H1 (cell line): ENCODE results near the gene CIC. TPM values are rescaled to one million over a fixed set of nuclear protein-coding genes. Genes with fewer than 3 reads are reported as not detected.
"Not testable (repeated sequence)": the region's sequence is repeated elsewhere in the genome, so short reads cannot be mapped to it uniquely, and the experiment has no call there.

Experiments
- CTCF ChIA-PET: fragments of 300-600 bp; sonication (Branson Sonifier 250); formaldehyde crosslinking; loops from one replicate; lab custom pipeline; 2021; ENCODE audit not compliant: partially characterized antibody; lab: Charles Lee
- POLR2A ChIA-PET: fragments of 300-600 bp; sonication (Branson Sonifier 250); formaldehyde crosslinking; loops from one replicate; lab custom pipeline; 2021; ENCODE audit warnings: inconsistent platforms; ENCODE audit not compliant: partially characterized antibody; lab: Charles Lee
- DNase-seq, 2 experiments: peaks; one replicate each; pipeline versions ENCODE4 v3.0.0 to v3.0.0-alpha.2; 2010 to 2022; ENCODE audit warnings: low spot score in 2 of 2, low read depth in 1 of 2, mixed read lengths in 1 of 2
- FAIRE-seq: peaks from 2 replicates; lab custom pipeline; 2011; peaks lifted over from hg19 to GRCh38; lab: Jason Lieb, UNC
- H2AFZ ChIP-seq: 2 replicates; pipeline ENCODE4 v1.8.1; 2012; ENCODE audit warnings: low read length, inconsistent platforms
- H2AK5ac ChIP-seq: 2 replicates; pipeline ENCODE4 v1.6.1; 2013; ENCODE audit warnings: low read depth, low read length
- H2BK120ac ChIP-seq: replicated peaks from 2 replicates; pipeline ENCODE3; 2013; ENCODE audit warnings: low read depth, low read length, inconsistent platforms
- H2BK12ac ChIP-seq: 2 replicates; pipeline ENCODE4 v1.6.1; 2013; ENCODE audit warnings: low read depth, low read length
- H2BK15ac ChIP-seq: 2 replicates; pipeline ENCODE4 v1.6.1; 2013; ENCODE audit warnings: low read length
- H2BK20ac ChIP-seq: 2 replicates; pipeline ENCODE4 v1.6.1; 2013; ENCODE audit warnings: low read length
- H2BK5ac ChIP-seq: 2 replicates; pipeline ENCODE4 v1.6.1; 2013; ENCODE audit warnings: low read depth, low read length
- H3K14ac ChIP-seq: 2 replicates; pipeline ENCODE4 v1.6.1; 2013; ENCODE audit warnings: inconsistent platforms; ENCODE audit not compliant: insufficient read length
- H3K18ac ChIP-seq: 2 replicates; pipeline ENCODE4 v1.6.1; 2013; ENCODE audit warnings: low read length; ENCODE audit errors: extremely low read depth
- H3K23ac ChIP-seq: 2 replicates; pipeline ENCODE4 v1.6.1; 2013; ENCODE audit warnings: inconsistent platforms; ENCODE audit not compliant: insufficient read length
- H3K23me2 ChIP-seq: 2 replicates; pipeline ENCODE4 v1.6.1; 2013; ENCODE audit warnings: low read depth, low read length
- H3K27ac ChIP-seq: 2 replicates; pipeline ENCODE4 v1.6.1; 2011; ENCODE audit warnings: low read depth, low read length, inconsistent platforms
- H3K27me3 ChIP-seq, 4 experiments: replicated peaks in 1 of 4; 1 replicate in 1 of 4; 2 replicates in 3 of 4; pipeline versions ENCODE4 v1.6.1 to v1.8.1; 2011 to 2013; ENCODE audit warnings: low read length in 3 of 4, mild to moderate bottlenecking in 3 of 4, inconsistent platforms in 2 of 4, mixed read lengths in 2 of 4, moderate library complexity in 1 of 4; ENCODE audit not compliant: control insufficient read depth in 3 of 4, insufficient read depth in 3 of 4; ENCODE audit errors: extremely low read depth in 1 of 4
- H3K36me3 ChIP-seq, 4 experiments: 2 replicates each; pipeline versions ENCODE4 v1.6.1 to v1.8.1; 2011 to 2013; ENCODE audit warnings: mild to moderate bottlenecking in 4 of 4, low read length in 3 of 4, moderate library complexity in 2 of 4, control low read depth in 1 of 4, inconsistent platforms in 1 of 4; ENCODE audit not compliant: insufficient read depth in 4 of 4, control insufficient read depth in 2 of 4
- H3K4ac ChIP-seq: replicated peaks from 2 replicates; pipeline ENCODE3; 2013; ENCODE audit warnings: low read length, low read depth, mixed read lengths, inconsistent platforms; ENCODE audit not compliant: insufficient read length
- H3K4me1 ChIP-seq, 4 experiments: replicated peaks in 1 of 4; 1 replicate in 1 of 4; 2 replicates in 3 of 4; pipeline versions ENCODE4 v1.6.1 to v1.8.1; 2011 to 2013; ENCODE audit warnings: low read length in 3 of 4, inconsistent platforms in 2 of 4, mixed read lengths in 1 of 4; ENCODE audit not compliant: insufficient read depth in 4 of 4, control insufficient read depth in 3 of 4
- H3K4me2 ChIP-seq, 2 experiments: 2 replicates each; pipeline versions ENCODE4 v1.6.1 to v1.8.1; 2011 to 2013; ENCODE audit warnings: low read depth in 2 of 2, low read length in 2 of 2, control low read depth in 1 of 2, inconsistent platforms in 1 of 2, mild to moderate bottlenecking in 1 of 2; ENCODE audit not compliant: insufficient read depth in 1 of 2
- H3K4me3 ChIP-seq, 4 experiments: fragments of 200-600, 300-600 bp in 1 of 4; sonication (generic), shearing (Covaris generic), sonication (Bioruptor Twin) in 1 of 4; 2 replicates each; pipeline versions ENCODE4 v1.5.1 to v1.8.1; 2011 to 2016; ENCODE audit warnings: low read length in 4 of 4, low read depth in 3 of 4, control low read depth in 2 of 4, inconsistent platforms in 2 of 4, mild to moderate bottlenecking in 2 of 4, mixed read lengths in 1 of 4, moderate library complexity in 1 of 4; ENCODE audit not compliant: insufficient read depth in 2 of 4; ENCODE audit errors: extremely low read depth in 1 of 4
- H3K56ac ChIP-seq: replicated peaks from 2 replicates; pipeline ENCODE3; 2013; ENCODE audit warnings: low read depth, mild to moderate bottlenecking, mixed read lengths, low read length, inconsistent platforms; ENCODE audit not compliant: insufficient read length
- H3K79me1 ChIP-seq: 2 replicates; pipeline ENCODE4 v1.6.1; 2013; ENCODE audit warnings: low read depth, low read length, control low read depth
- H3K79me2 ChIP-seq, 2 experiments: 2 replicates each; pipeline versions ENCODE4 v1.6.1 to v1.8.1; 2012 to 2013; ENCODE audit warnings: low read length in 2 of 2, mild to moderate bottlenecking in 2 of 2, inconsistent platforms in 1 of 2; ENCODE audit not compliant: insufficient read depth in 2 of 2, control insufficient read depth in 1 of 2
- H3K9ac ChIP-seq, 4 experiments: replicated peaks in 1 of 4; 1 replicate in 1 of 4; 2 replicates in 3 of 4; pipeline versions ENCODE4 v1.6.1 to v1.8.1; 2011 to 2013; ENCODE audit warnings: low read depth in 3 of 4, low read length in 3 of 4, control low read depth in 2 of 4, mild to moderate bottlenecking in 2 of 4, moderate library complexity in 2 of 4, inconsistent platforms in 1 of 4; ENCODE audit errors: extremely low read depth in 1 of 4
- H3K9me3 ChIP-seq, 2 experiments: 2 replicates each; pipeline versions ENCODE4 v1.6.1 to v1.8.1; 2012 to 2013; ENCODE audit warnings: mild to moderate bottlenecking in 2 of 2, moderate library complexity in 2 of 2, control low read depth in 1 of 2, inconsistent platforms in 1 of 2, low read depth in 1 of 2, low read length in 1 of 2, mixed read lengths in 1 of 2; ENCODE audit not compliant: insufficient read depth in 2 of 2
- H4K20me1 ChIP-seq, 2 experiments: replicated peaks in 1 of 2; 2 replicates each; pipeline versions ENCODE3 to v1.8.1; 2011 to 2013; ENCODE audit warnings: inconsistent platforms in 2 of 2, low read length in 2 of 2, mild to moderate bottlenecking in 1 of 2; ENCODE audit not compliant: insufficient read depth in 2 of 2, control insufficient read depth in 1 of 2
- H4K5ac ChIP-seq: 2 replicates; pipeline ENCODE4 v1.6.1; 2013; ENCODE audit warnings: low read length, low read depth, mixed read lengths, inconsistent platforms; ENCODE audit not compliant: insufficient read length
- H4K8ac ChIP-seq: 2 replicates; pipeline ENCODE4 v1.8.0; 2013; ENCODE audit warnings: mild to moderate bottlenecking, moderate library complexity, low read length, inconsistent platforms; ENCODE audit not compliant: insufficient read depth; ENCODE audit errors: extremely low read depth
- H4K91ac ChIP-seq: replicated peaks from 2 replicates; pipeline ENCODE3; 2013; ENCODE audit warnings: low read length, mixed read lengths, inconsistent platforms; ENCODE audit not compliant: insufficient read length
- SP4 ChIP-seq: IDR thresholded peaks from 2 replicates; pipeline ENCODE4 v1.6.1; 2012; ENCODE audit warnings: low read length, inconsistent platforms
- WGBS, 2 experiments: shearing (Covaris generic) in 1 of 2; methylation state at CpG; one replicate each; pipeline versions ENCODE4 v1.1.6 to v1.1.7; 2013 to 2015; ENCODE audit warnings: low lambda C conversion rate in 2 of 2, mixed read lengths in 2 of 2, inconsistent platforms in 1 of 2, low coverage in 1 of 2, missing lambda C conversion rate in 1 of 2; ENCODE audit not compliant: insufficient replicate concordance in 2 of 2, insufficient coverage in 1 of 2, insufficient read length in 1 of 2; ENCODE audit errors: extremely low coverage in 1 of 2, missing lambda C conversion rate in 1 of 2; 5-methylcytosine and 5-hydroxymethylcytosine counted together
- polyA plus RNA-seq, 7 experiments: library from polyadenylated mRNA; depleted of rRNA in 3 of 7; stranded (reverse) in 5 of 7; unstranded in 2 of 7; fragments of >200 nt in 5 of 7; fragments of 200-250 nt in 2 of 7; gene quantifications; 1 replicate in 5 of 7; 2 replicates in 1 of 7; 4 replicates in 1 of 7; pipeline versions ENCODE4 v1.2.1 to v1.2.3, GENCODE V29; 2011 to 2013; ENCODE audit warnings: missing spikeins in 2 of 7, mixed read lengths in 2 of 7
- total RNA-seq: library from RNA; stranded (reverse); fragmentation: NEBNext Ultra II Directional; extraction: Animal tissue kit (Norgen Biotek cat#: 25700); gene quantifications from 2 replicates; pipeline ENCODE4 v1.2.1, GENCODE V29; 2021
- TF ChIP-seq, protein P1 (sequence below): IDR thresholded peaks from 2 replicates; pipeline ENCODE4 v1.6.1; 2011; ENCODE audit warnings: low read length, improper control_type of control experiment

CIC gene
- total and polyA plus RNA-seq, 2 of the 8 experiments (the other 6 are each of a cell fraction or from before 2014, with no cell fraction given): 13.2 to 43.6 TPM

DNA sequence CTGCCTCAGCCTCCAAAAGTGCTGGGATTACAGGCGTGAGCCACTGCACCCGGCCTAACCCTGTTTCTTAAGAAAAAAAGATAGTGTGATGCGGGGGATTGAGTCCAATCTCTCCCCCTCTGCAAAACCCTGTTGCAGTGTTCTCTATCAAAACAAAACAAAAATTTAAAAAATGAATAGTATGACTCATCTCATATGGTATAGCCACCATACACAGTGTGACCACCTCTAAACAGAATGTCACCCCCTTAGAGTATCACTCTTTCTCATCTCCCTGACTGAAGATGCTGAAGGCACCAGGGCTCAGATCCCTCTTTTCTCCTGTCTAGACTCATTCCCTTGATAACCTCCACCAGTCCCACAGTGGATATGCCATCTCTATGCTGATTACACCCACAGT is 7.3 kb upstream of the CIC start (continued):
- TF ChIP-seq, protein P1, sequence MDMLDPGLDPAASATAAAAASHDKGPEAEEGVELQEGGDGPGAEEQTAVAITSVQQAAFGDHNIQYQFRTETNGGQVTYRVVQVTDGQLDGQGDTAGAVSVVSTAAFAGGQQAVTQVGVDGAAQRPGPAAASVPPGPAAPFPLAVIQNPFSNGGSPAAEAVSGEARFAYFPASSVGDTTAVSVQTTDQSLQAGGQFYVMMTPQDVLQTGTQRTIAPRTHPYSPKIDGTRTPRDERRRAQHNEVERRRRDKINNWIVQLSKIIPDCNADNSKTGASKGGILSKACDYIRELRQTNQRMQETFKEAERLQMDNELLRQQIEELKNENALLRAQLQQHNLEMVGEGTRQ: no peak
- TF ChIP-seq SP4: no peak

DNA sequence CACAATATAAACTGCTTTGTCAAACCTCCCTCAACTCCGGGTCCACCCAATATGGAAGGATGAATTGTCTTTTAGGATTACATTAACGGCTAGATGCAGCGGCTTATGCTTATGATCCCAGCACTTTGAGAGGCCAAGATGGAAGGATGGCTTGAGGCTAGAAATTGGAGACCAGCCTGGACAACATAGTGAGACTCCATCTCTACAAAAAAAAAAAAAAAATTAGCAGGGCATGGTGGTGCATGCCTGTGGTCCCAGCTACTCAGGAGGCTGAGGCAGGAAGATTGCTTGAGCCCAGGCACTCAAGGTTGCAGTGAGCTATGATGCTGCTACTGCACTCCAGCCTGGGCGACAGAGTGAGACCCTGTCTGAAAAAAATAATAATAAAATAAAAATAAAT is 2.9 kb upstream of the CIC start:
- H3K4ac ChIP-seq, H4K20me1 ChIP-seq, H3K79me1 ChIP-seq, H3K9me3 ChIP-seq, H2BK12ac ChIP-seq, H3K14ac ChIP-seq, H3K18ac ChIP-seq, H3K27ac ChIP-seq, H2BK5ac ChIP-seq, H2BK20ac ChIP-seq, H3K79me2 ChIP-seq, H3K27me3 ChIP-seq, H4K5ac ChIP-seq, H4K8ac ChIP-seq, H3K4me3 ChIP-seq, H3K9ac ChIP-seq, H3K56ac ChIP-seq, H2AFZ ChIP-seq, H3K23ac ChIP-seq, H3K4me2 ChIP-seq, H4K91ac ChIP-seq, DNase-seq, H2AK5ac ChIP-seq, FAIRE-seq, H3K36me3 ChIP-seq, H2BK120ac ChIP-seq, H2BK15ac ChIP-seq: not testable (repeated sequence)
- POLR2A ChIA-PET: interaction anchor here (1.3 to 1.8 kb wide), 2 partner anchors 19 to 23 kb away, joined by 3 to 6 read pairs; no protein-coding TSS in a partner anchor
- Histone ChIP-seq H3K23me2 (peaks cover 10% of the 10 kb centered on the region; the same call in 1 of the 2 replicates), H3K4me1 (peaks cover 2 to 20% (median 10%) of the 10 kb centered on the region in 4 experiments)
- WGBS, 2 experiments: 94% methylated on average over 4 of the region's 4 CpGs; no CpG with 5 or more reads in 1 of the 2 experiments
- CTCF ChIA-PET: interaction anchor here (0.6 to 4.4 kb wide), 6 partner anchors 8 to 158 kb away, joined by 3 to 35 read pairs (median 4); no protein-coding TSS in a partner anchor
